ENCODE measurements around the gene PAK1.

GRCh38 chr11:77510095-77510494 lies 36.2 kb upstream of the PAK1 start:
- TF ChIP-seq FOXK2 (IDR thresholded peaks at IDR 0.05) (no peak), ARNT (IDR thresholded peaks at IDR 0.05) (no peak), ELF4 (IDR thresholded peaks at IDR 0.05) (no peak), SP1 (IDR thresholded peaks at IDR 0.05) (no peak), PKNOX1 (IDR thresholded peaks at IDR 0.05) (no peak), BHLHE40 (IDR thresholded peaks at IDR 0.05; ENCODE audit: borderline replicate concordance) (no peak), LEF1 (IDR thresholded peaks at IDR 0.05; ENCODE audit: borderline replicate concordance) (no peak)

All from HEK293T (cell line).